Caki2 (cell line): ENCODE data around the gene TUB. TPM values are rescaled to one million over a fixed set of nuclear protein-coding genes. Genes with fewer than 3 reads are reported as not detected.

Source experiments
- DNase-seq: peaks from one replicate; pipeline ENCODE4 v3.0.0-alpha.2; 2015; ENCODE audit warnings: low read depth
- in situ Hi-C: cut with HindIII; loops from 2 replicates; pipeline ENCODE4 v1.10.0; 2016; ENCODE audit warnings: low sequenced_read_pairs, low pct_unique_long_range_greater_than_20kb, mixed read lengths
- total RNA-seq: library from RNA; depleted of rRNA; stranded (reverse); fragments of >200 nt; shearing (Covaris generic); gene quantifications from 2 replicates; pipeline ENCODE4 v1.2.3, GENCODE V29; 2014; ENCODE audit warnings: low replicate concordance

The TUB gene
- total RNA-seq, 1 experiment from 2014 or later: not detected

GRCh38 chr11:8097926-8098325, 16.9 kb downstream of the TUB start:
- no peak for DNase-seq
- in situ Hi-C loops: no loop called here

GRCh38 chr11:8098361-8098760, 17.4 kb downstream of the TUB start:
- in situ Hi-C loops: no loop called here

GRCh38 chr11:8098879-8099278, 17.9 kb downstream of the TUB start:
- in situ Hi-C loops: no loop called here
- no peak for DNase-seq

More at GRCh38 chr11:8098361-8098760, 17.4 kb downstream of the TUB start:
- no peak for DNase-seq

GRCh38 chr11:8099291-8099899, 18.4 kb downstream of the TUB start:
- in situ Hi-C loops: no loop called here
- DNase-seq: peak; percentile 40

GRCh38 chr11:8100158-8100557, 19.1 kb downstream of the TUB start:
- no peak for DNase-seq
- in situ Hi-C loops: no loop called here

- no peak for DNase-seq
- in situ Hi-C loops: no loop called here
Observed at GRCh38 chr11:8100605-8101004, 19.6 kb downstream of the TUB start.

GRCh38 chr11:8101421-8101820, 20.4 kb downstream of the TUB start:
- DNase-seq: no peak
- in situ Hi-C loops: no loop called here

GRCh38 chr11:8102296-8102915, 21.4 kb downstream of the TUB start:
- DNase-seq: no peak
- in situ Hi-C loops: no loop called here

GRCh38 chr11:8102965-8103364, 22.0 kb downstream of the TUB start:
- DNase-seq: no peak
- in situ Hi-C loops: no loop called here

GRCh38 chr11:8103909-8104308, 22.9 kb downstream of the TUB start:
- no peak for DNase-seq
- in situ Hi-C loops: no loop called here

- no peak for DNase-seq
- in situ Hi-C loops: no loop called here
Observed at GRCh38 chr11:8105133-8105532, 24.1 kb downstream of the TUB start.

- no peak for DNase-seq
- in situ Hi-C loops: no loop called here
Observed at GRCh38 chr11:8105666-8106065, 24.7 kb downstream of the TUB start.

GRCh38 chr11:8106679-8107078, 25.7 kb downstream of the TUB start:
- in situ Hi-C loops: no loop called here
- no peak for DNase-seq

- no peak for DNase-seq
- in situ Hi-C loops: no loop called here
Observed at GRCh38 chr11:8107642-8108041, 26.6 kb downstream of the TUB start.

GRCh38 chr11:8108421-8108820, 27.4 kb downstream of the TUB start:
- in situ Hi-C loops: no loop called here
- DNase-seq: no peak

GRCh38 chr11:8109675-8110074, 28.7 kb downstream of the TUB start:
- no peak for DNase-seq
- in situ Hi-C loops: no loop called here

- in situ Hi-C loops: no loop called here
- no peak for DNase-seq
Observed at GRCh38 chr11:8110396-8110795, 29.4 kb downstream of the TUB start.

- in situ Hi-C loops: no loop called here
- DNase-seq: no peak
Observed at GRCh38 chr11:8111636-8112035, 30.6 kb downstream of the TUB start.

- in situ Hi-C loops: no loop called here
- no peak for DNase-seq
Observed at GRCh38 chr11:8122173-8122764, 41.3 kb downstream of the TUB start.
